ENCODE measurements around the gene TBC1D22B. TPM values are rescaled to one million over a fixed set of nuclear protein-coding genes. Genes with fewer than 3 reads are reported as not detected.

Gene TBC1D22B
- total and polyA plus RNA-seq, 2 experiments from 2014 or later: 5.0 to 8.3 TPM

DNA sequence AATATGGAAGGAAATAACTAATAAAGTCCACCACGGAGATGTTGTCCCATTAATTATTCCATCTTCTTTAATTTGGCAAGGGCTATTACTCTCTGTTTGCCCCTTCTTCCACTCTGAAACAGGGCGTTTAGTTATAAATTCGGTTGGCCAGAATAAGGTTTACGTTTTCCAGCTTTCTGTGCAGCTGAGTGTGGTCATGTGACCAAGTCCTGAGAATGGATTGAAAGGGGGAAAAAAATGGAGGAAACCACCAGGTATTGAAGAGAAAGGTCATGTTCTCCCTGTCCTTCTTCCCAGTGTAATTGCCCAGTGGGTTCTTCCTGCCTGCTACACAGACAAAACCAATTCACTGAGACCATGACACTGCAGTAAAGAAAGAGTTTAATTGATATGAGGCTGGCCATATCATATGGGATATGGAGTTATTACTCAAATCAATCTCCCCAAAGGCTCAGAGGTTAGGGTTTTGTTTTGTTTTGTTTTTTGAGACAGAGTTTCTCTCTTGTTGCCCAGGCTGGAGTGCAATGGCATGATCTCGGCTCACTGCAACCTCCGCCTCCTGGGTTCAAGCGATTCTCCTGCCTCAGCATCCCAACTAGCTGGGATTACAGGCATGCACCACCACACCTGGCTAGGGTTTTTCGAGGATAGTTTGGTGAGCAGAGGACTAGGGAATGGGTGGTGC lies 14.3 kb upstream of the TBC1D22B start:
- no peaks in the 10 kb centered on the region for H3K9me3 ChIP-seq (ENCODE audit: low read depth)
- WGBS, 2 experiments (ENCODE audit: low coverage in 1 of 2, low lambda C conversion rate in 2 of 2, missing lambda C conversion rate in 2 of 2): 79 to 80% methylated on average over 8 of the region's 8 CpGs
- peak overlapping the region; percentile 97 for H3K27ac ChIP-seq
- H3K79me2 ChIP-seq (ENCODE audit: insufficient read depth): no peaks in the 10 kb centered on the region
- H3F3A ChIP-seq (ENCODE audit: insufficient read depth): peaks cover 74% of the 10 kb centered on the region
- peak overlapping the region; percentile 49 for H3K4me2 ChIP-seq (ENCODE audit: unreplicated experiment)
- H3K27me3 ChIP-seq (replicated peaks; ENCODE audit: insufficient read depth): no peaks in the 10 kb centered on the region
- no peaks in the 10 kb centered on the region for H4K20me1 ChIP-seq (ENCODE audit: insufficient read depth)
- peaks cover 76% of the 10 kb centered on the region for H3K4me1 ChIP-seq (ENCODE audit: insufficient read depth)
- H3K9me2 ChIP-seq (ENCODE audit: insufficient read depth): no peaks in the 10 kb centered on the region
- TF ChIP-seq EZH2phosphoT487 (IDR thresholded peaks at IDR 0.05; ENCODE audit: insufficient read depth, low read depth) (no peak), EZH2 (IDR thresholded peaks at IDR 0.05; ENCODE audit: insufficient read depth, poor library complexity, severe bottlenecking) (no peak)
- DNase-seq: no peak
- no peak overlapping the region for H2AFZ ChIP-seq
- H3K36me3 ChIP-seq (ENCODE audit: low read depth): no peaks in the 10 kb centered on the region
- no peak overlapping the region for H3K4me3 ChIP-seq
- in situ Hi-C loops (cut with MboI): no loop called here
- H3K9ac ChIP-seq: peak overlapping the region; percentile 77

DNA sequence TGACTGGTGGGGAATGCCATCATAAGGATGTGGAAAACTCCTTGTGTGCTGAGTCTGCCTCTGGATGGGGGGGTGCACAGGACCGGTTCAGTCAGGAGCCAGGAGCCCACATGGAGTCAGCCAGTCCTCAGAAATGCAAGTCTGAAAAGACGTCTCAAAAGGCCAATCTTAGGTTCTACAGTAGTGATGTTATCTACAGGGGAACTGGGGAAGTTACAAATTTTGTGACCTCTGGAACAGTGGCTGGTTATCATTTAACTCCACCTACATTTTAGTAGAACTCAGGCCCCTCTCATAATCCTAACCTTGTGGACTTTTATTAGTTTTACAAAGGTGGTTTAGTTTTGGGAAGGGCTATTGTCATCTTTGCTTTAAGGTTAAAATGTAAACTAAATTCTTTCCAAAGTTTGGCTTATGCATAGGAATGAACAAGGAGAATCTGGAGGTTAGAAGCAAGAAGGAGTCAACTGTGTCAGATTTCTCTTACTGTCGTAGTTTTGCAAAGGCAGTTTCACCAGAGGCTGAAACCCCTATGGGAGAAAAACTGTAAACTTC lies 13.7 kb upstream of the TBC1D22B start:
- Histone ChIP-seq H3K4me1 (ENCODE audit: insufficient read depth) (peaks cover 70% of the 10 kb centered on the region), H4K20me1 (ENCODE audit: insufficient read depth) (no peaks in the 10 kb centered on the region), H3K9ac (peak overlapping the region; percentile 77), H3K27ac (peak overlapping the region; percentile 97), H3K27me3 (replicated peaks; ENCODE audit: insufficient read depth) (no peaks in the 10 kb centered on the region), H3K9me3 (ENCODE audit: low read depth) (no peaks in the 10 kb centered on the region), H3K36me3 (ENCODE audit: low read depth) (no peaks in the 10 kb centered on the region), H3K4me2 (ENCODE audit: unreplicated experiment) (peak overlapping the region; percentile 48), H3K79me2 (ENCODE audit: insufficient read depth) (no peaks in the 10 kb centered on the region), H3F3A (ENCODE audit: insufficient read depth) (peaks cover 68% of the 10 kb centered on the region), H2AFZ (no peak overlapping the region), H3K9me2 (ENCODE audit: insufficient read depth) (no peaks in the 10 kb centered on the region), H3K4me3 (no peak overlapping the region)
- DNase-seq: no peak
- TF ChIP-seq EZH2phosphoT487 (IDR thresholded peaks at IDR 0.05; ENCODE audit: insufficient read depth, low read depth): no peak
- no peak for TF ChIP-seq EZH2 (IDR thresholded peaks at IDR 0.05; ENCODE audit: insufficient read depth, poor library complexity, severe bottlenecking)
- in situ Hi-C loops (cut with MboI): no loop called here
- WGBS, 2 experiments (ENCODE audit: low coverage in 1 of 2, low lambda C conversion rate in 2 of 2, missing lambda C conversion rate in 2 of 2): 29 to 39% methylated on average over 3 of the region's 3 CpGs

DNA sequence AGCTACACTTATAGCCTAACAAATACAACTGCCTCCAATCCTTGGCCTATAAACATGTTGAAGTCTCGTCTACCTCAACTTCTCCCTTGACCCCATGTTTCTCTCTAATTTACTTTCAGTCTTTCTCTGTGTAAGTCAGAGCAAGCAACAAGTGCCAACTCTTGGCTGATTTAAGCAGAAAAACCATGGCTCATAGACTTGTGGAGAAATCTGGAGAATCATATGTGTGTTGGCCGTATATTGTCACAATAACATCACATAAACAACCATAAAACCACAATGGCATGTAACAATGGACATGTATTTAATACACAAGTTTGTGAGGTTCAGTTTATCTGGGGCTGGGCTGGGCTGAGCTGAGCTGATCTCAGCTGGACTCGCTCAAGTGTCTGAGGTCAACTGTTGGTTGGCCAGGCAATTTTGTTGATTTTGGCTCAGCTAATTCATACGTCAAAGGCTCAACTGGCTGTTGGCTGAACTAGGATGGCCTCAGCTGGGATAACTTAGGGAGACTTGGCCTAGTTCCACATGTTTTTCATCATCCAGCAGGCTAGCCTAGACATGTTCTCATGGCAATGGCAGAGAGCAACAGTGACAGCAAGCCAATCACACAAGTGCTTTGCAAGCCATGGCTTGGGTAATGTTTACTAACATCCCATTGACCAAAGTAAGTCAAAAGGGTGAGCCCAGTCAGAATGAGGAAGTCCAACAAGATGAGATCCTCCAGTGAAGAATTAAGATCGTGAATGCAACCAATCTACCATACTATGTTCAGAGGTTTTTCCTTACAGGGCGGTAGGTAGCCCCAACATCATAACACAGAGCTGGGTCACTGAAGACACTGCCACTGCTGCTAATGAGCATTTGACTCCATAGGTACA lies 12.9 kb upstream of the TBC1D22B start:
- WGBS, 2 experiments (ENCODE audit: low coverage in 1 of 2, low lambda C conversion rate in 2 of 2, missing lambda C conversion rate in 2 of 2): 21 to 22% methylated on average over 6 of the region's 6 CpGs
- peaks cover 61% of the 10 kb centered on the region for H3F3A ChIP-seq (ENCODE audit: insufficient read depth)
- DNase-seq: peak; percentile 99
- peak overlapping the region; percentile 77 for H3K9ac ChIP-seq
- H3K27me3 ChIP-seq (replicated peaks; ENCODE audit: insufficient read depth): no peaks in the 10 kb centered on the region
- H3K27ac ChIP-seq: peak overlapping the region; percentile 97
- H2AFZ ChIP-seq: peak overlapping the region; percentile 6; the same call in 1 of the 2 replicates
- H3K79me2 ChIP-seq (ENCODE audit: insufficient read depth): no peaks in the 10 kb centered on the region
- peaks cover 62% of the 10 kb centered on the region for H3K4me1 ChIP-seq (ENCODE audit: insufficient read depth)
- H3K4me2 ChIP-seq (ENCODE audit: unreplicated experiment): peak overlapping the region; percentile 48
- no peaks in the 10 kb centered on the region for H3K36me3 ChIP-seq (ENCODE audit: low read depth)
- H3K9me2 ChIP-seq (ENCODE audit: insufficient read depth): no peaks in the 10 kb centered on the region
- TF ChIP-seq EZH2phosphoT487 (IDR thresholded peaks at IDR 0.05; ENCODE audit: insufficient read depth, low read depth) (no peak), EZH2 (IDR thresholded peaks at IDR 0.05; ENCODE audit: insufficient read depth, poor library complexity, severe bottlenecking) (no peak)
- no peaks in the 10 kb centered on the region for H3K9me3 ChIP-seq (ENCODE audit: low read depth)
- in situ Hi-C loops (cut with MboI): no loop called here
- H4K20me1 ChIP-seq (ENCODE audit: insufficient read depth): no peaks in the 10 kb centered on the region
- no peak overlapping the region; the same call in 1 of the 2 replicates for H3K4me3 ChIP-seq

DNA sequence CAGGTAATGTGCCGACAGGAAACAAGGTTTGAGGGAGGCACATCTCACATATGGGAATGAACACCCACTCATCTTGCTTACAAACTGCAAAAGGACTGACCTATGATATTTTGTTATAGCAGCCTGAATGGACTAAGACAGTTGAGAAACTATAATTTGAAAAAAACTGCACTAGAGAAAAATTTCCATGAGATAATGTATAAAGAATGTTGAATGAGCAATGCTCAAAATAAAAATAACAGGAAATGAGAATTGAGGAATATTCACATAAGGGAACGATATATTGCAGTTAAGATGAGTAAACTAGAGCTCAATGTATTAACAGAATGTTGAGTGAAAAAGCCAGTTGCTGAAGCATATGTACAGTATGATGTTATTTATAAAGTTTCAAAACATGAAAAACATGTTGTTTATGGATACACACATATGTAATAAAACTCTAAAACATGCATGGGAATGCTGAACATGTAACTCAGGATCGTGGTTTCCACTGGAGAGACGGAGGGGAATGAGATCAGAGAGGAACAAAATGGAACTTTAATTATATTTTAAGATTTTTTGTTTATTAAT lies 6.3 kb upstream of the TBC1D22B start:
- H3K27me3 ChIP-seq (replicated peaks; ENCODE audit: insufficient read depth): no peaks in the 10 kb centered on the region
- WGBS, 2 experiments (ENCODE audit: low coverage in 1 of 2, low lambda C conversion rate in 2 of 2, missing lambda C conversion rate in 2 of 2): 42 to 46% methylated on average over 4 of the region's 4 CpGs
- TF ChIP-seq EZH2 (IDR thresholded peaks at IDR 0.05; ENCODE audit: insufficient read depth, poor library complexity, severe bottlenecking) (no peak), EZH2phosphoT487 (IDR thresholded peaks at IDR 0.05; ENCODE audit: insufficient read depth, low read depth) (no peak)
- H3K9me2 ChIP-seq (ENCODE audit: insufficient read depth): no peaks in the 10 kb centered on the region
- H3K27ac ChIP-seq: peak overlapping the region; percentile 48
- in situ Hi-C loops (cut with MboI): no loop called here
- DNase-seq: peak; percentile 72
- H3K9ac ChIP-seq: no peak overlapping the region
- no peaks in the 10 kb centered on the region for H3K36me3 ChIP-seq (ENCODE audit: low read depth)
- no peaks in the 10 kb centered on the region for H4K20me1 ChIP-seq (ENCODE audit: insufficient read depth)
- H3K9me3 ChIP-seq (ENCODE audit: low read depth): no peaks in the 10 kb centered on the region
- H2AFZ ChIP-seq: no peak overlapping the region
- H3K79me2 ChIP-seq (ENCODE audit: insufficient read depth): no peaks in the 10 kb centered on the region
- no peak overlapping the region for H3K4me3 ChIP-seq
- H3K4me2 ChIP-seq (ENCODE audit: unreplicated experiment): peak overlapping the region; percentile 2
- peaks cover 14% of the 10 kb centered on the region for H3F3A ChIP-seq (ENCODE audit: insufficient read depth)
- peaks cover 4% of the 10 kb centered on the region for H3K4me1 ChIP-seq (ENCODE audit: insufficient read depth)
